Thoracic aorta (tissue), 2 donors: Measurements from ENCODE around the gene ENOX2. TPM values are rescaled to one million over a fixed set of nuclear protein-coding genes. Genes with fewer than 3 reads are reported as not detected.

Experiments
- ATAC-seq: fragments of 150-250 bp; one replicate; pipeline ENCODE4 v1.8.0; 2017; ENCODE audit warnings: low read depth; ENCODE audit not compliant: insufficient number of reproducible peaks, low FRiP score
- DNase-seq: peaks from one replicate; pipeline ENCODE4 v3.0.0-alpha.2; 2020; ENCODE audit warnings: low spot score
- H3K27ac ChIP-seq, 2 donors: fragments of 200-600 bp; sonication (generic); 1 replicate in 1 of 2; 2 replicates in 1 of 2; pipeline ENCODE4 v1.5.1; 2016; ENCODE audit warnings: mild to moderate bottlenecking in 2 of 2, moderate library complexity in 2 of 2
- H3K27me3 ChIP-seq: fragments of 200-600 bp; sonication (generic); replicated peaks from 2 replicates; pipeline ENCODE4 v1.6.0; 2016; ENCODE audit warnings: mild to moderate bottlenecking; ENCODE audit not compliant: insufficient read depth
- H3K36me3 ChIP-seq: fragments of 200-600 bp; sonication (generic); one replicate; pipeline ENCODE4 v1.5.1; 2016
- H3K4me1 ChIP-seq, 2 donors: fragments of 200-600 bp; sonication (generic); 1 replicate in 1 of 2; 2 replicates in 1 of 2; pipeline versions ENCODE4 v1.5.1 to v1.6.0; 2016; ENCODE audit warnings: low read depth in 2 of 2, mild to moderate bottlenecking in 1 of 2; ENCODE audit not compliant: control insufficient read depth in 1 of 2
- H3K4me3 ChIP-seq: fragments of 200-600 bp; sonication (generic); 2 replicates; pipeline ENCODE4 v1.5.1; 2016; ENCODE audit warnings: mild to moderate bottlenecking
- H3K9me3 ChIP-seq: fragments of 200-600 bp; sonication (generic); 2 replicates; pipeline ENCODE4 v1.5.1; 2016
- CTCF ChIP-seq: fragments of 200-600 bp; sonication (generic); IDR thresholded peaks from one replicate; pipeline ENCODE4 v1.5.1; 2019; ENCODE audit warnings: antibody characterized with exemption
- total RNA-seq, 2 donors: library from RNA; depleted of rRNA; stranded (reverse); fragments of >200 nt; gene quantifications; one replicate each; pipeline versions ENCODE4 v1.1.0 to v1.2.3, GENCODE V29; 2016

ENOX2 gene
- total RNA-seq, 2 donors from 2014 or later = 17.9 to 28.7 TPM

DNA sequence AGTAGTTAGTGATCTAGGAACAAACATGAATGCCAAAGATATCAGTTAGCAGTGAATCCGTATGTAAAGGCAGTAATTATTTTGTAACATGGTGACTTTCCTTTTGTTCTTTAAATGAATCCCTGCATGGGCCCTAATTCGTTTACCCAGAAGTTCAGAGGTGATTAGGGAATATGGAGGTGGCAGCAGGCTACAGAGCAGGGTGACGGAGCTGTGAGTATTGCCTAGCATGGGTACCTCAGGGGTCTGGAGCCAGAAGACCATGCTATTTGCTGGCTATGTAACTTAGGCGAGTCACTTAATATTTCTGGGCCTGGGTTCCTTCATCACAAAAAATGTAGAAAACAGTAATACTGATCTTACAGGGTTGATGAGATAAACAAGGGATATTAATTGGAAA lies 184.9 kb downstream of the ENOX2 start:
- H3K27ac ChIP-seq = no peak overlapping the region
- peaks cover 0 to 9% of the 10 kb centered on the region in 2 donors for H3K4me1 ChIP-seq
- no peak overlapping the region for H3K4me3 ChIP-seq
- TF ChIP-seq CTCF = no peak
- H3K27me3 ChIP-seq = no peaks in the 10 kb centered on the region
- H3K9me3 ChIP-seq = no peaks in the 10 kb centered on the region
- H3K36me3 ChIP-seq = no peaks in the 10 kb centered on the region
- DNase-seq (no peak), ATAC-seq (no peak)

GRCh38 chrX:130716781-130717413 lies 186.1 kb downstream of the ENOX2 start:
- no peak for TF ChIP-seq CTCF
- DNase-seq = no peak
- H3K27ac ChIP-seq = no peak overlapping the region
- no peak overlapping the region for H3K4me3 ChIP-seq
- H3K4me1 ChIP-seq = peaks cover 0 to 11% of the 10 kb centered on the region in 2 donors
- H3K9me3 ChIP-seq = no peaks in the 10 kb centered on the region
- ATAC-seq = no peak
- H3K36me3 ChIP-seq = no peaks in the 10 kb centered on the region
- no peaks in the 10 kb centered on the region for H3K27me3 ChIP-seq

DNA sequence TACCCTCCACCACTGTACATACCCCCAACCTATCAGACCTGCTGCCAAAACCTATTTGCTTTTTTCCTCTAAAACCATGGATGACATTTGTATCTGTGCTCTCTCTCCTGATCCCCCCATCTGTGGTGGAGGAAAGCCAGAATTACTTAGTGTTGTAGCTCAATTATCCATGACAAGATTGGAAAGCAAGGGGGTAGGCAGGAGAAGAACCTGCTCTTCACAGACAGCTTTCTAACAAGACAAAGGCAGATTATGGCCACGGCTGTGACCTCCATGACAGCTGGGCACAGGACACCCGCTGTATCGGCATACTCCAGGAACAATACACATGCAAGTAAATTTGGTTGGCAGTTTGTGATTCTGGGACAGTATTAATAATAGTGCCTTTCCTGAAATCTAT lies 186.7 kb downstream of the ENOX2 start:
- ATAC-seq = no peak
- Histone ChIP-seq H3K27me3 (no peaks in the 10 kb centered on the region), H3K4me1 (peaks cover 0 to 11% of the 10 kb centered on the region in 2 donors), H3K9me3 (no peaks in the 10 kb centered on the region), H3K36me3 (no peaks in the 10 kb centered on the region), H3K4me3 (no peak overlapping the region), H3K27ac (no peak overlapping the region)
- no peak for DNase-seq
- no peak for TF ChIP-seq CTCF

DNA sequence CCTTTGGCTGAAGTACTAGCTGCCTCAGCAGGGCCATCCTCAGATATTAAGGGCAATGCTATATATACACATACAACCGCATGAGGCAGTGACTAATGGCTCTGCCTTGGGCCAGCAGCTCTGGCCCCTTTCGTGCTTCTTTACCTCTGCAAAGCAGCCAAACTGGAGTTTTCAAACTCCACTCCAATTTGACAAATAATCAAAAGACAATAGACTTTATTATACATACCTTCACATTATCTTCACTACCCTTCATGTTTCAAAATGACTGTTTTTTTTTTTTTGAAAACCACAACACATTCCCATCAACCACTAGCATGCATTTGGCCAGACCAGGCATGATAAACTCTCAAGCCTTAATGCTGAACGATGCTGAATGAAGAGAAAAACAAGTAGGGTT lies 187.7 kb downstream of the ENOX2 start:
- DNase-seq (no peak), ATAC-seq (no peak)
- Histone ChIP-seq H3K4me3 (no peak overlapping the region), H3K27me3 (no peaks in the 10 kb centered on the region), H3K36me3 (no peaks in the 10 kb centered on the region), H3K27ac (no peak overlapping the region), H3K9me3 (no peaks in the 10 kb centered on the region), H3K4me1 (peaks cover 0 to 11% of the 10 kb centered on the region in 2 donors)
- TF ChIP-seq CTCF = no peak

- Histone ChIP-seq H3K9me3 (no peaks in the 10 kb centered on the region), H3K27me3 (no peaks in the 10 kb centered on the region), H3K36me3 (no peaks in the 10 kb centered on the region), H3K4me3 (no peak overlapping the region), H3K4me1 (peaks cover 0 to 11% of the 10 kb centered on the region in 2 donors), H3K27ac (no peak overlapping the region)
- ATAC-seq (no peak), DNase-seq (no peak)
- no peak for TF ChIP-seq CTCF
Observed at GRCh38 chrX:130714665-130715064, 188.3 kb downstream of the ENOX2 start.
